ENCODE measurements around the gene HNMT. TPM values are rescaled to one million over a fixed set of nuclear protein-coding genes. Genes with fewer than 3 reads are reported as not detected.

The HNMT gene
- polyA plus RNA-seq, 1 of the 3 experiments (the other 2 are of a cell fraction) = 1.8 TPM

GRCh38 chr2:137925599-137925998 lies 38.7 kb upstream of the HNMT start:
- Histone ChIP-seq H3K9ac (no peak overlapping the region), H2AFZ (ENCODE audit: low read depth) (no peak overlapping the region), H3K79me2 (ENCODE audit: insufficient read depth) (no peaks in the 10 kb centered on the region), H3K4me1 (ENCODE audit: control insufficient read depth in 1 of 2, insufficient read depth in 2 of 2, low read depth in 1 of 2, low read length in 1 of 2) (peaks cover 0 to 2% of the 10 kb centered on the region in 2 experiments; a peak in 1 of 4 replicates), H3K36me3 (replicated peaks in 1 of 2; ENCODE audit: control insufficient read depth in 1 of 2, insufficient read depth in 2 of 2, low read length in 1 of 2) (no peaks in the 10 kb centered on the region), H3K9me3 (no peaks in the 10 kb centered on the region), H3K27ac (ENCODE audit: low read depth in 2 of 2, low read length in 1 of 2) (no peak overlapping the region), H3K4me2 (no peak overlapping the region), H4K20me1 (ENCODE audit: insufficient read depth) (no peaks in the 10 kb centered on the region), H3K9me2 (no peaks in the 10 kb centered on the region), H3K4me3 (ENCODE audit: low read depth in 2 of 2, low read length in 1 of 2) (no peak overlapping the region), H3K27me3 (ENCODE audit: insufficient read depth) (no peaks in the 10 kb centered on the region), H3F3A (replicated peaks; ENCODE audit: insufficient read depth) (peaks cover 9% of the 10 kb centered on the region)
- 74% methylated on average over 2 of the region's 2 CpGs for WGBS (ENCODE audit: low lambda C conversion rate)
- POLR2A ChIA-PET = no interaction called here
- CTCF ChIA-PET = interaction anchor here (2.0 kb wide), 1 partner anchor 862 kb away, joined by 5 read pairs; no protein-coding TSS in a partner anchor
- no peak for TF ChIP-seq CHD2 (IDR thresholded peaks at IDR 0.05; ENCODE audit: low read length, partially characterized antibody)
- no peak for TF ChIP-seq PBX3 (IDR thresholded peaks at IDR 0.05)
- TF ChIP-seq MXI1 (IDR thresholded peaks at IDR 0.05; ENCODE audit: low read depth, low read length) = no peak
- no peak for DNase-seq

GRCh38 chr2:137927846-137928245 lies 36.4 kb upstream of the HNMT start:
- no peak for DNase-seq
- Histone ChIP-seq H2AFZ (ENCODE audit: low read depth) (no peak overlapping the region), H3K9me2 (no peaks in the 10 kb centered on the region), H3K9ac (no peak overlapping the region), H3K79me2 (ENCODE audit: insufficient read depth) (no peaks in the 10 kb centered on the region), H3K4me2 (no peak overlapping the region), H3K4me3 (ENCODE audit: low read depth in 2 of 2, low read length in 1 of 2) (no peak overlapping the region), H3K9me3 (no peaks in the 10 kb centered on the region), H4K20me1 (ENCODE audit: insufficient read depth) (no peaks in the 10 kb centered on the region), H3K4me1 (ENCODE audit: control insufficient read depth in 1 of 2, insufficient read depth in 2 of 2, low read depth in 1 of 2, low read length in 1 of 2) (peaks cover 0 to 2% of the 10 kb centered on the region in 2 experiments; a peak in 1 of 4 replicates), H3F3A (replicated peaks; ENCODE audit: insufficient read depth) (peaks cover 9% of the 10 kb centered on the region), H3K36me3 (replicated peaks in 1 of 2; ENCODE audit: control insufficient read depth in 1 of 2, insufficient read depth in 2 of 2, low read length in 1 of 2) (no peaks in the 10 kb centered on the region), H3K27ac (ENCODE audit: low read depth in 2 of 2, low read length in 1 of 2) (no peak overlapping the region; a peak in 1 of 4 replicates), H3K27me3 (ENCODE audit: insufficient read depth) (no peaks in the 10 kb centered on the region)
- ChIA-PET POLR2A (no interaction called here), CTCF (interaction anchor here (1.2 kb wide), 1 partner anchor 9 kb away, joined by 4 read pairs; no protein-coding TSS in a partner anchor)
- TF ChIP-seq, protein P1, sequence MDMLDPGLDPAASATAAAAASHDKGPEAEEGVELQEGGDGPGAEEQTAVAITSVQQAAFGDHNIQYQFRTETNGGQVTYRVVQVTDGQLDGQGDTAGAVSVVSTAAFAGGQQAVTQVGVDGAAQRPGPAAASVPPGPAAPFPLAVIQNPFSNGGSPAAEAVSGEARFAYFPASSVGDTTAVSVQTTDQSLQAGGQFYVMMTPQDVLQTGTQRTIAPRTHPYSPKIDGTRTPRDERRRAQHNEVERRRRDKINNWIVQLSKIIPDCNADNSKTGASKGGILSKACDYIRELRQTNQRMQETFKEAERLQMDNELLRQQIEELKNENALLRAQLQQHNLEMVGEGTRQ (IDR thresholded peaks at IDR 0.05; ENCODE audit: borderline replicate concordance, low read depth, low read length) = no peak
- TF ChIP-seq, protein P2, sequence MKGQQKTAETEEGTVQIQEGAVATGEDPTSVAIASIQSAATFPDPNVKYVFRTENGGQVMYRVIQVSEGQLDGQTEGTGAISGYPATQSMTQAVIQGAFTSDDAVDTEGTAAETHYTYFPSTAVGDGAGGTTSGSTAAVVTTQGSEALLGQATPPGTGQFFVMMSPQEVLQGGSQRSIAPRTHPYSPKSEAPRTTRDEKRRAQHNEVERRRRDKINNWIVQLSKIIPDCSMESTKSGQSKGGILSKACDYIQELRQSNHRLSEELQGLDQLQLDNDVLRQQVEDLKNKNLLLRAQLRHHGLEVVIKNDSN (IDR thresholded peaks at IDR 0.05; ENCODE audit: borderline replicate concordance, low read depth) = no peak
- no peak for TF ChIP-seq NRF1 (IDR thresholded peaks at IDR 0.05; ENCODE audit: low read depth, low read length)
- no peak for TF ChIP-seq GATA2 (CRISPR knock-in tag; IDR thresholded peaks at IDR 0.05)
- no peak for TF ChIP-seq PBX3 (IDR thresholded peaks at IDR 0.05)
- TF ChIP-seq, protein P3, sequence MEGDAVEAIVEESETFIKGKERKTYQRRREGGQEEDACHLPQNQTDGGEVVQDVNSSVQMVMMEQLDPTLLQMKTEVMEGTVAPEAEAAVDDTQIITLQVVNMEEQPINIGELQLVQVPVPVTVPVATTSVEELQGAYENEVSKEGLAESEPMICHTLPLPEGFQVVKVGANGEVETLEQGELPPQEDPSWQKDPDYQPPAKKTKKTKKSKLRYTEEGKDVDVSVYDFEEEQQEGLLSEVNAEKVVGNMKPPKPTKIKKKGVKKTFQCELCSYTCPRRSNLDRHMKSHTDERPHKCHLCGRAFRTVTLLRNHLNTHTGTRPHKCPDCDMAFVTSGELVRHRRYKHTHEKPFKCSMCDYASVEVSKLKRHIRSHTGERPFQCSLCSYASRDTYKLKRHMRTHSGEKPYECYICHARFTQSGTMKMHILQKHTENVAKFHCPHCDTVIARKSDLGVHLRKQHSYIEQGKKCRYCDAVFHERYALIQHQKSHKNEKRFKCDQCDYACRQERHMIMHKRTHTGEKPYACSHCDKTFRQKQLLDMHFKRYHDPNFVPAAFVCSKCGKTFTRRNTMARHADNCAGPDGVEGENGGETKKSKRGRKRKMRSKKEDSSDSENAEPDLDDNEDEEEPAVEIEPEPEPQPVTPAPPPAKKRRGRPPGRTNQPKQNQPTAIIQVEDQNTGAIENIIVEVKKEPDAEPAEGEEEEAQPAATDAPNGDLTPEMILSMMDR (IDR thresholded peaks at IDR 0.05) = no peak
- no peak for TF ChIP-seq RAD21 (IDR thresholded peaks at IDR 0.05; ENCODE audit: low read length)
- TF ChIP-seq TEAD4 (IDR thresholded peaks at IDR 0.05; ENCODE audit: borderline replicate concordance, insufficient read depth) = no peak
- TF ChIP-seq GABPA (IDR thresholded peaks at IDR 0.05; ENCODE audit: low read depth) = no peak
- no peak for TF ChIP-seq REST (IDR thresholded peaks at IDR 0.05; ENCODE audit: low read depth, low read length)
- TF ChIP-seq TAF1 (IDR thresholded peaks at IDR 0.05; ENCODE audit: borderline replicate concordance, low read depth, low read length) = no peak
- no peak for TF ChIP-seq EZH2phosphoT487 (IDR thresholded peaks at IDR 0.05; ENCODE audit: borderline replicate concordance, low read depth)
- 92% methylated on average over 4 of the region's 4 CpGs for WGBS (ENCODE audit: low lambda C conversion rate)

All from SK-N-SH (cell line).